Measurements from ENCODE around the gene RPS6KA2.

RPS6KA2 gene

DNA sequence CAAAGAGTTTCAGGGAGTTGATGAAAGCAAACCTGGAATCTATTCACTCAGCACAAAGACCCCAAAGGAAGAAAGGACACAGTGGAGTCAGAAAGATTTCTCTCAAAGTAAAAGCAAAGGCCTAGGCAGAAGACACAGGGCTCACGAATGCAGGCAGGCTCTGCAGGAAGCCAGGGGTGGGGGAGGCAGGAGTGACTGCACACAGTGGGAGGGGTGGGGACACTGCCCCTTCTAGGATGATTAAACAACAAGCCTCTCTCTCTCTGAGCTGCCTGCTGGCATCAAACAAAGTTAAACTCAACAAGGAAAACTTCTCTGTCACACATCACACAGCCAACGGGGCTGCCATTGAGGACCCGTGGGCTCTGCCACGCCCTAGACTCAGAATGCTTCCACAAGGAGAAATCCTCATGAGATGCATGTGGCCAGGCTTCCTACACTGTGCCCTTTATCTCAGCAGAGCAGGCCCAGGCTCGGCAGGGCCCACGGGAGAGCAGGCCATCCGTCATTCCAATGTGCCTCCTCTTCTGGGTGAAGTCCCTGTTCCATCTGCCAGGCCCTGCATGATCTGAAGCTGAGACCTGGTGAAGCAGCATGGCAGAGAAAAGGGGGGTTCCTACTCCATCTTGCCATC lies 110.7 kb downstream of the RPS6KA2 start:
- Histone ChIP-seq H3K9ac (ENCODE audit: low read length) (no peak overlapping the region), H3K27ac (ENCODE audit: low read depth, low read length) (no peak overlapping the region), H3K27me3 (ENCODE audit: control insufficient read depth, insufficient read depth, low read length) (no peaks in the 10 kb centered on the region), H3K4me1 (ENCODE audit: control insufficient read depth, insufficient read depth, low read length) (no peaks in the 10 kb centered on the region), H3K9me3 (ENCODE audit: control insufficient read depth, insufficient read depth, low read depth, low read length) (peaks cover 27% of the 10 kb centered on the region), H3K4me3 (ENCODE audit: low read depth, low read length) (no peak overlapping the region), H3K36me3 (ENCODE audit: control insufficient read depth, insufficient read depth, low read length) (0 out of 2 replicates have a peak, but pooled peaks cover 5% of the 10 kb centered on the region)

DNA sequence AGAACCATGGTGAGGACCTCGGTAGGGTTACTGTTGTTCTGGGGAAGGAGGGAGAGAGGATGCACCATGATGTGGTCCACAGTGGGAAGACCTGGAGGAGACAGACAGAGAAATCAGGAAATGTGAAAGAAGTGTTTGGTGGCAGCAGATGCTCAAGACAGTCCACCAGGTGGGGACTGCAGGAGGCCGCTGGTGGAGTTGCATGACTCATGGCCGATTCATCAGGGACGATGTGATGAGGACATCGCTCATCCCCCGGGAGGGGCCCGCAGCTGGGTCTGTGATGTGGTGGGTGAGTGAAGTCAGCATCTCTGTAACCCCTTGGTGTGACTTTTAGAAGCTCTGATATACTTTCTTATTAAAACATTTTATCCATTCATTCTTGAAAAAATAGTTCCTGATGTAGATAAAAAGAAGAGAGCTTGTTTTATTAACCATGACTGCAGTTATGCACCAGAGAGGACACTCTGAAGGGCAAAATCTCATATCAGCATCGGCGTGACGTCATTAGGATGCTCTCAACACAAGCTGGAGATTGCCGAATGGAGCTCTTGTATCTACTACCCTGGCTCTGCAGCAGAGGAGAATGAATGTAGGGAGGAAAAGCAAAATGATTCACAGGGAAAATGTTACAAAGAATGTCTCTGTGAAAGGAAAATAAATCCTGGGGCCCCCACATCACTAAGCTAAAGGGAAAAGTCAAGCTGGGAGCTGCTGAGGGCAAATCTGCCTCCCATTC lies 111.8 kb downstream of the RPS6KA2 start:
- no peak overlapping the region for H3K9ac ChIP-seq (ENCODE audit: low read length)
- peaks cover 26% of the 10 kb centered on the region for H3K9me3 ChIP-seq (ENCODE audit: control insufficient read depth, insufficient read depth, low read depth, low read length)
- no peak overlapping the region for H3K27ac ChIP-seq (ENCODE audit: low read depth, low read length)
- no peaks in the 10 kb centered on the region for H3K4me1 ChIP-seq (ENCODE audit: control insufficient read depth, insufficient read depth, low read length)
- H3K4me3 ChIP-seq (ENCODE audit: low read depth, low read length): no peak overlapping the region
- no peaks in the 10 kb centered on the region for H3K27me3 ChIP-seq (ENCODE audit: control insufficient read depth, insufficient read depth, low read length)
- 0 out of 2 replicates have a peak, but pooled peaks cover 5% of the 10 kb centered on the region for H3K36me3 ChIP-seq (ENCODE audit: control insufficient read depth, insufficient read depth, low read length)

DNA sequence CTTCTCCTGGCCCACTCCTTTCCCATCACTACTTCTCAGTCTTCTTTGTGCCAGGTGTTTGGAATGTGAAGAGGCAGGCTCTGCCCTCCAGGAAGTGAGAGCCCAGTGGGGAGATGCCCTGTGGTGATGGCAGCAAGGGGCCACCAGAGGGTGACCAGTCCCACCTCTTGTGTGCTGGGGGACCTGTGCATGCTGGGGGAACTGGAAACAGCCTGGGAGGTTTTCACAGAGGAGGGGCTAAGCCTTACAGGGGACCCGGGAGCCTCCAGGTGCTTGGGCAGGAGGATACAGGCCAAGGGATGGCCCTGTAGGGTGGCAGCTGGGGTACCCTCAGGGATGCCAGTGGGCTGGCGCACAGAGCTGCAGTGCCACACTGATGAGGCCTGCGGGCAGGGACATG lies 112.9 kb downstream of the RPS6KA2 start:
- Histone ChIP-seq H3K4me3 (ENCODE audit: low read depth, low read length) (no peak overlapping the region), H3K9me3 (ENCODE audit: control insufficient read depth, insufficient read depth, low read depth, low read length) (peaks cover 17% of the 10 kb centered on the region), H3K4me1 (ENCODE audit: control insufficient read depth, insufficient read depth, low read length) (no peaks in the 10 kb centered on the region)

DNA sequence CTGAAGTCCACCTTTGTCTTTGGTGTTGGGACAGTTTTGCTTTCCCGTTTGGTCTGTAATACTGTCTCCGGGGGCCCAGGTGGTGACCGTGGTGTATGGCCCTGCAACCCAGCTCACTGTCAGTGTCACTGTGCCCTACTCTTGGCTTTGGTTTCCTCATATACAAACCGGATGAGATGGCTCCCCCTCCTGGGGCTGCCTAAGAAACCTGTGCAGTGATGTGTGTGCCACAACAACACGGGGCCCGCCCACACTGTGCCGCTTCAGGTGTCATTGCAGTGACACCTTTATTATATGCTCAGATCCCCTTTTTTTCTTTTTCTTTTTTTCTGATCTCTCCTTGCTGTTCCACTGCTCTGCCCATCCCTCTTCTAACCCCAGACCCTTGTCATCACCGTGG lies 114.5 kb downstream of the RPS6KA2 start:
- Histone ChIP-seq H3K9ac (ENCODE audit: low read length) (no peak overlapping the region), H3K27me3 (ENCODE audit: control insufficient read depth, insufficient read depth, low read length) (no peaks in the 10 kb centered on the region), H3K4me3 (ENCODE audit: low read depth, low read length) (no peak overlapping the region), H3K9me3 (ENCODE audit: control insufficient read depth, insufficient read depth, low read depth, low read length) (peaks cover 3% of the 10 kb centered on the region; the same call in 1 of the 2 replicates), H3K36me3 (ENCODE audit: control insufficient read depth, insufficient read depth, low read length) (no peaks in the 10 kb centered on the region), H3K4me1 (ENCODE audit: control insufficient read depth, insufficient read depth, low read length) (peaks cover 4% of the 10 kb centered on the region; the same call in 1 of the 2 replicates), H3K27ac (ENCODE audit: low read depth, low read length) (no peak overlapping the region)

More for the DNA sequence above, 112.9 kb downstream of the RPS6KA2 start:
- H3K27me3 ChIP-seq (ENCODE audit: control insufficient read depth, insufficient read depth, low read length): no peaks in the 10 kb centered on the region
- H3K27ac ChIP-seq (ENCODE audit: low read depth, low read length): no peak overlapping the region
- H3K9ac ChIP-seq (ENCODE audit: low read length): no peak overlapping the region
- H3K36me3 ChIP-seq (ENCODE audit: control insufficient read depth, insufficient read depth, low read length): 0 out of 2 replicates have a peak, but pooled peaks cover 5% of the 10 kb centered on the region

DNA sequence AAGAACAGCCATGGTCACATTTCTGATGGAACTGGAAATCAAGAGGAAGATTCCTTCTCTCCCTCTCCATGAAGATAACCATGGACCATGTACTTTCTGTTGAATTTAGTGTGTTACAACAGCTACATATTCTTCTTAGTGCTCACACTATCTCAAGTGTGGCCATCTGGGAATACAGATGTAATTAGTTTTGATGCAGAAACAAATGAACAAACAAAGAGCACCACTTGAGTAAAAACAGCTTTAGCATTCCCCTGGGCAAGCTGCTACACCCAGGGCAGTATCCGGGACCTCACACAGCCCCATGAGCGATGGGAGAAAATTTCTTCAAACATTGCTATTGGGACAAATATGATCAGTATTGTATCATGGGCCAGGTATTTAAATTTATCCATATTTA lies 115.7 kb downstream of the RPS6KA2 start:
- H3K27me3 ChIP-seq (ENCODE audit: control insufficient read depth, insufficient read depth, low read length): no peaks in the 10 kb centered on the region
- H3K36me3 ChIP-seq (ENCODE audit: control insufficient read depth, insufficient read depth, low read length): no peaks in the 10 kb centered on the region
- peaks cover 4% of the 10 kb centered on the region; the same call in 1 of the 2 replicates for H3K4me1 ChIP-seq (ENCODE audit: control insufficient read depth, insufficient read depth, low read length)
- no peaks in the 10 kb centered on the region for H3K9me3 ChIP-seq (ENCODE audit: control insufficient read depth, insufficient read depth, low read depth, low read length)
- H3K27ac ChIP-seq (ENCODE audit: low read depth, low read length): no peak overlapping the region
- H3K9ac ChIP-seq (ENCODE audit: low read length): no peak overlapping the region
- H3K4me3 ChIP-seq (ENCODE audit: low read depth, low read length): no peak overlapping the region

DNA sequence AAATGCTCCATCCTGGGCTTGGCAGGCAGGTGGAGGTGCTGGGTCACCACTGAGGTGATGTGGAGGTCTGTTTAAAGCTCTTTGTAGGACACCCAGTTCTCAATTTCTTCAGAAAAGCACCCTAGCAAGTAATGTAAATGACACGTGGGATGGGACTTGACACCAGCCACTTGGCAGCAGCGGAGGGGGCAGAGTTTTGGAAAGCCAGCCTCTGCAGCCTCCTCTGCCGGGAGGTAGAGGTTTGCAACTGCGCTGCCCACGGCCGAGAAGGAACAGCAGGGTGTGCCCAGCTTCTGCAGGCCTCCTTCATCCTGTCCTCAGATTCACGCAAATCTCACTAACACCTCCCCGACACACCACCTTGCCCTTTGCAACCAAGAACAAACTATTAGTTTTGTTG lies 117.9 kb downstream of the RPS6KA2 start:
- H3K9me3 ChIP-seq (ENCODE audit: control insufficient read depth, insufficient read depth, low read depth, low read length): no peaks in the 10 kb centered on the region
- H3K4me1 ChIP-seq (ENCODE audit: control insufficient read depth, insufficient read depth, low read length): peaks cover 4% of the 10 kb centered on the region; the same call in 1 of the 2 replicates
- H3K9ac ChIP-seq (ENCODE audit: low read length): no peak overlapping the region
- H3K27ac ChIP-seq (ENCODE audit: low read depth, low read length): no peak overlapping the region
- no peak overlapping the region for H3K4me3 ChIP-seq (ENCODE audit: low read depth, low read length)
- no peaks in the 10 kb centered on the region for H3K27me3 ChIP-seq (ENCODE audit: control insufficient read depth, insufficient read depth, low read length)
- peaks cover 5% of the 10 kb centered on the region; the same call in 1 of the 2 replicates for H3K36me3 ChIP-seq (ENCODE audit: control insufficient read depth, insufficient read depth, low read length)

DNA sequence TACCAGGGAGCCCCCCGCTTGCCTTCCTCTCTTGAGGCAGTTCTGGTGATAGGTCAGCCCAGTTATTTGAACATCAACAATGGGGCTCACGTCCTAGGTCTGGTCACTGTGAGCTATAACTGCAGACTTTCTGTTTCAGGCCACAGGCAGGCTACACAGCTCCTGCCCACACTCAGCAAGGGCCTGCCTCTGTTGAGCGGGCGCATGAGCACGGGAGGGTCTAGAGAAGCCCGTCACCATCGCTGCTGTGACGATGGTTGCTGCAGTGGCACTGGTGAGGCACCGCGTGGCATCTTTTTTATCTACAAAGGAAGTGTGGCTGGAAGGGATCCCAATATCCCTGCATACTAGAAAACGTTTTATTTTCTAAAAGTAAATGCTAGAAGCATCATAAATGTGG lies 118.3 kb downstream of the RPS6KA2 start:
- peaks cover 9% of the 10 kb centered on the region; the same call in 1 of the 2 replicates for H3K36me3 ChIP-seq (ENCODE audit: control insufficient read depth, insufficient read depth, low read length)
- no peaks in the 10 kb centered on the region for H3K9me3 ChIP-seq (ENCODE audit: control insufficient read depth, insufficient read depth, low read depth, low read length)
- no peak overlapping the region for H3K4me3 ChIP-seq (ENCODE audit: low read depth, low read length)
- no peaks in the 10 kb centered on the region for H3K27me3 ChIP-seq (ENCODE audit: control insufficient read depth, insufficient read depth, low read length)
- H3K4me1 ChIP-seq (ENCODE audit: control insufficient read depth, insufficient read depth, low read length): peaks cover 4% of the 10 kb centered on the region; the same call in 1 of the 2 replicates
- no peak overlapping the region for H3K9ac ChIP-seq (ENCODE audit: low read length)
- H3K27ac ChIP-seq (ENCODE audit: low read depth, low read length): no peak overlapping the region

DNA sequence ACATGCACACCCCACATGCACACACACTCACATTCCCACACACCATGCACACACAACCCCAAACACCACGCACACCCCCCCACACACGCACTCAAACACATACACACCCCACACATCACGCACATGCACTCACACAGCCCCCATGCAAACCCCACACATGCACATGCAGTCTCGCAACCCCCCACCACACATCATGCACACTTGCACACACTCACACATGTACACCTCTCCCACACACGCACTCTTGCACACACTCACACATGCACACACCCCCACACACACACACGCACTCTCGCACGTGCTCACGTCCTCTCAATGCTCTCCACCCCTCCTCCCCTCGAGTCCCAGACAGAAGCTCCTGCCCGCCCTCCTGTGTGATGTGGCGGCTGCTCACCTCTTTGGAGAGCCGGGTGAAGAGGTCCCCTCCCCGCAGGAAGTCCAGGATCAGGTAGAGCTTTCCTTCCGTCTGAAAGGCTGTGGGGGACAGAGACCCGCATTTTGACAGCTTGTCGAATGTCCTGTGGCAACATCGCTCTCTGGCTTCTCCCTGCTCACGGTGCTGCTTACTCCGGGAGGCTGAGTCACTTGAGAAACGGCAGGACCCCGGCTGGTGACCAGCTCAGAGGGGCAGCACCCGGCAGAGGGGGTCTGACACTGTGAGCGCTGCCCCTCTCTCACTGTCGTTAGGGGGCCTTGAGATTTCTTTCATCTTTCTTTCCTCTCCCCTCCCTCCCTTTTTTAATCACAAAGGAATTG lies 119.1 kb downstream of the RPS6KA2 start:
- Histone ChIP-seq H3K4me3 (ENCODE audit: low read depth, low read length) (no peak overlapping the region), H3K36me3 (ENCODE audit: control insufficient read depth, insufficient read depth, low read length) (peaks cover 13% of the 10 kb centered on the region), H3K9me3 (ENCODE audit: control insufficient read depth, insufficient read depth, low read depth, low read length) (no peaks in the 10 kb centered on the region), H3K4me1 (ENCODE audit: control insufficient read depth, insufficient read depth, low read length) (peaks cover 4% of the 10 kb centered on the region; the same call in 1 of the 2 replicates), H3K27ac (ENCODE audit: low read depth, low read length) (no peak overlapping the region), H3K9ac (ENCODE audit: low read length) (no peak overlapping the region), H3K27me3 (ENCODE audit: control insufficient read depth, insufficient read depth, low read length) (no peaks in the 10 kb centered on the region)

DNA sequence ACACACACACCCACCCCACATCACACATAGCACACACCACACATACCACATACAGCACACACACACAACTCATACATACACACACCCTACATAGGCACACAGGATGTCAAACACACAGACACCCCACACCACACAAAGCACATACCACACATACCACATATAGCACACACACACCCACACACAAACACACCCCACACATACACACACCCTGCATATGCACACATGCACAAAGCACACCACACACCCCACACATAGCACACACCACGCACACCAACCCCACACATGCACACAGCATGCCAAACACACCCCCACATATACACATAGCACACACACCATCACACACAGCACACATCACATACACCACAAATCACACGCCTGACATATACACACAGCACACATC lies 119.7 kb downstream of the RPS6KA2 start:
- Histone ChIP-seq H3K27me3 (ENCODE audit: control insufficient read depth, insufficient read depth, low read length) (no peaks in the 10 kb centered on the region), H3K9me3 (ENCODE audit: control insufficient read depth, insufficient read depth, low read depth, low read length) (no peaks in the 10 kb centered on the region), H3K9ac (ENCODE audit: low read length) (no peak overlapping the region), H3K27ac (ENCODE audit: low read depth, low read length) (no peak overlapping the region), H3K4me3 (ENCODE audit: low read depth, low read length) (no peak overlapping the region), H3K4me1 (ENCODE audit: control insufficient read depth, insufficient read depth, low read length) (peaks cover 4% of the 10 kb centered on the region; the same call in 1 of the 2 replicates), H3K36me3 (ENCODE audit: control insufficient read depth, insufficient read depth, low read length) (peaks cover 13% of the 10 kb centered on the region)

DNA sequence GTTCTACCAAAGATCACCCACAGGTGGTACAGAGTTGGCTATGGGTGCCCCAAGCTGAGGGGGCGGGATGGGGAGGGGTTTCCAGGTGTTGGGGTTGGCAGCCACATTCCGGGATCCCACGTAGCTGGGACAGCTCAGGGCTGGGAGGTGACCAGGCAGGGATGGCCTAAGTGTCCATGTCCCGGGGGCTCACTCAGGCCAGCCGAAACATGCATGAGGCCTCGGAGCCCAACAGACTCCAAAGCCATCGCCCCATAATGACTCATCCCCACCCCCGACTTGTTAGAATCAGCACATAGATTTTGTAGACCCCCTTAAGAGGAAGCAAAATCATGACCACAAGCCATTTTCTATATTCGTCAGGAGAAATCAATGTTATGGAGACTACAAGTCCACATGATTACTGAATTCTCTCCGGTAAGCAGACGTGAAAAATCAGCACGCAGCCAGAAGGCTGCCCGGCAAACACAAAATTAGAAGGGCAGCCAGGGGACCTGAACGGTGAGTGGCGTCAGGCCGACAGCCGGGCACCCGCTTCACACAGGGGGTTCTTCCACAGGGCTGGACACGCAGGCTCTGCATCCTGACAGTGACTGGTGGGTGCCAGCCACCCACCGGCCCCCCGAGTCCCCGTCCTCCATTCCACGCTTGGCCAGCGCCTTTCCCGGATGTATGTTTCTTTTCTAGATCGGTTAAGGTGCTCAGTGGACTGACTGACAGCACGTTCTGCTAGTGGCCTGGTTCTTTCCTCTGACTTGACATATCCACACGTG lies 121.7 kb downstream of the RPS6KA2 start:
- H3K4me1 ChIP-seq (ENCODE audit: control insufficient read depth, insufficient read depth, low read length): peaks cover 4% of the 10 kb centered on the region; the same call in 1 of the 2 replicates
- H3K27me3 ChIP-seq (ENCODE audit: control insufficient read depth, insufficient read depth, low read length): no peaks in the 10 kb centered on the region
- H3K36me3 ChIP-seq (ENCODE audit: control insufficient read depth, insufficient read depth, low read length): peaks cover 13% of the 10 kb centered on the region

More for the DNA sequence above, 121.7 kb downstream of the RPS6KA2 start:
- H3K9me3 ChIP-seq (ENCODE audit: control insufficient read depth, insufficient read depth, low read depth, low read length): no peaks in the 10 kb centered on the region
- no peak overlapping the region for H3K4me3 ChIP-seq (ENCODE audit: low read depth, low read length)
- H3K27ac ChIP-seq (ENCODE audit: low read depth, low read length): no peak overlapping the region
- no peak overlapping the region for H3K9ac ChIP-seq (ENCODE audit: low read length)
